ENCODE data around the gene MPPED2.

The MPPED2 gene

GRCh38 chr11:30451167-30451566 is 135.0 kb downstream of the MPPED2 start:
- no peak for DNase-seq

GRCh38 chr11:30447058-30447640 is 139.0 kb downstream of the MPPED2 start:
- no peak for DNase-seq

- DNase-seq, result no peak
Measured at GRCh38 chr11:30446520-30446919, 139.6 kb downstream of the MPPED2 start.

- no peak for DNase-seq
Measured at GRCh38 chr11:30445056-30445455, 141.1 kb downstream of the MPPED2 start.

GRCh38 chr11:30440510-30440909 is 145.6 kb downstream of the MPPED2 start:
- DNase-seq, result no peak

- no peak for DNase-seq
Measured at GRCh38 chr11:30436801-30437200, 149.4 kb downstream of the MPPED2 start.

- DNase-seq, result no peak
Measured at GRCh38 chr11:30435488-30435887, 150.7 kb downstream of the MPPED2 start.

GRCh38 chr11:30434901-30435300 is 151.3 kb downstream of the MPPED2 start:
- no peak for DNase-seq

GRCh38 chr11:30433831-30434230 is 152.3 kb downstream of the MPPED2 start:
- DNase-seq, result no peak

- no peak for DNase-seq
Measured at GRCh38 chr11:30432716-30433115, 153.4 kb downstream of the MPPED2 start.

GRCh38 chr11:30432178-30432577 is 154.0 kb downstream of the MPPED2 start:
- no peak for DNase-seq

- DNase-seq, result no peak
Measured at GRCh38 chr11:30431127-30431814, 154.9 kb downstream of the MPPED2 start.

GRCh38 chr11:30429550-30429949 is 156.6 kb downstream of the MPPED2 start:
- DNase-seq, result no peak

GRCh38 chr11:30426781-30427180 is 159.4 kb downstream of the MPPED2 start:
- no peak for DNase-seq

- DNase-seq, result no peak
Measured at GRCh38 chr11:30424844-30425243, 161.3 kb downstream of the MPPED2 start.

GRCh38 chr11:30424321-30424720 is 161.8 kb downstream of the MPPED2 start:
- no peak for DNase-seq

- no peak for DNase-seq
Measured at GRCh38 chr11:30423886-30424285, 162.3 kb downstream of the MPPED2 start.

GRCh38 chr11:30423279-30423648 is 162.9 kb downstream of the MPPED2 start:
- DNase-seq, result no peak

- no peak for DNase-seq
Measured at GRCh38 chr11:30422447-30423278, 163.5 kb downstream of the MPPED2 start.

- no peak for DNase-seq
Measured at GRCh38 chr11:30420233-30420787, 165.8 kb downstream of the MPPED2 start.

- DNase-seq, result no peak
Measured at GRCh38 chr11:30414806-30415205, 171.3 kb downstream of the MPPED2 start.

GRCh38 chr11:30414244-30414643 is 171.9 kb downstream of the MPPED2 start:
- no peak for DNase-seq

- DNase-seq, result no peak
Measured at GRCh38 chr11:30412509-30412908, 173.6 kb downstream of the MPPED2 start.

- no peak for DNase-seq
Measured at GRCh38 chr11:30411383-30411782, 174.8 kb downstream of the MPPED2 start.
